ENCODE measurements around the gene SH3BP2.

SH3BP2 gene

DNA sequence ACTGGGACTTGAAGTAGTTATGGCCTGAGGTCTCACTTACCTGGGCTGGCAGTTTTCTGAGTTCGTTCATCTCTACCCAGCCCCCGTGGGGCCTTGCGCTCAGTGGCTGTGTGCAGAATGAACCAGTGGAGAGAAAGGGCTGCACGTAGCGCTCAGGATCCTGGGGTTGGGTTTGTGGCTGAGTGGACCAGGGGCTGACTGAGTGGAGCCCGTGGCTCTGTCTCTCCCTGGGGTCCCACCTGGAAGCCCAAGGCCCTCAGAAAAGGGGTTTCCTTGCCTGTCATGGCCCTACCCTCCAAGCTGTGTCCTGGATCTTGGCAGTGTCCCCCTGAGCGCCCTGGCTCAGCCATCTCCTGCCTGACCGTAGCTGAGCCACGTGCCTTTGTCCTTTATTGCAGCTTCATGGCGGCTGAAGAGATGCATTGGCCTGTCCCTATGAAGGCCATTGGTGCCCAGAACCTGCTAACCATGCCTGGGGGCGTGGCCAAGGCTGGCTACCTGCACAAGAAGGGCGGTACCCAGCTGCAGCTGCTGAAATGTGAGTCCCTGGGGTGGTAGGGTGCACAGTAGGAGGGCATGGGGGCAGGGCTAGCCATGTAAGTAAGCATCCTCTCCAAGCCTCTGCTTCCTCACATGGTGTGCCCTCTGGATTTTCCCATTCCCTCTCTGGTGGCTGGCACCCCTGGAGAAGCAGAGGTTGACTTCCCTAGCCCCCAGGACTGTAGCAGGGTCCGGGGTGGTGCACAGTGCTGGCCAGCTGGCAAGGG is 27.5 kb downstream of the SH3BP2 start:
- FAIRE-seq, result no peak

DNA sequence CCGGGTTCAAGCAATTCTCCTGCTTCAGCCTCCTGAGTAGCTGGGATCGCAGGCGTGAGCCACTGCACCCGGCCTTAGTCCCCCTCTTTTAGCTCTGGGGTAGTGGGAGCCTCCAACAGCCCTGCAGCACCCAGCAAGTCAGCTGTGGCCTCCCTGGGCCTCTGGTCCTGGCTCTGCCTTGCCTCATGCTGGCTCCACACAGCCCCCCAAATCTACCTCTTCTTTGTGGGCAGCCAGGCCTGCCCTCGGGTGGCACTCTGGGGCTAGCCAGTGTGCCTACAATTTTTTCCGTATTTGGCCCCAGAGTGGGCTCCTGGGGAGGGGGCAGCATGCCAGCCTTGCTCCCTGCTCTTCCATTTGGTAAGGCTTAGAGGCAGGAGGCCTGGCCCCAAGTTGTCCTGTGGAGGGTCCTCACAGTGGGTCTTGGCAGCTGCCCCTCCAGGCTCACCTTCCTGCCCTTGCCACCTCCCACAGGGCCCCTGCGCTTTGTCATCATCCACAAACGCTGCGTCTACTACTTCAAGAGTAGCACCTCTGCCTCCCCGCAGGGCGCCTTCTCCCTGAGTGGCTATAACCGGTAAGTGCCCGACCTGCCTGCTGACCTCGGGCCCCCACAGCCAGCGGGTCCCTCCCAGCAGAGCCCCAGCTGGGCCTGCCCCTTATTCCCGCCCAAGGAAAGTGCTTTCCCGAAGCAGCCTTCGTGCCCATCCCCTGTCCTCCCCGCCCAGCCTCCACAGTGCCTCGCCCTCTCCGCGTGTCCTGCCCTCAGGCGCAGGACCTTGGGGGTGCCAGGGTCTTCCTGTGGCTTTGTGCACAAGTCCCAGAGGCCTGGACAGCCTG is 29.8 kb downstream of the SH3BP2 start:
- FAIRE-seq, result no peak

DNA sequence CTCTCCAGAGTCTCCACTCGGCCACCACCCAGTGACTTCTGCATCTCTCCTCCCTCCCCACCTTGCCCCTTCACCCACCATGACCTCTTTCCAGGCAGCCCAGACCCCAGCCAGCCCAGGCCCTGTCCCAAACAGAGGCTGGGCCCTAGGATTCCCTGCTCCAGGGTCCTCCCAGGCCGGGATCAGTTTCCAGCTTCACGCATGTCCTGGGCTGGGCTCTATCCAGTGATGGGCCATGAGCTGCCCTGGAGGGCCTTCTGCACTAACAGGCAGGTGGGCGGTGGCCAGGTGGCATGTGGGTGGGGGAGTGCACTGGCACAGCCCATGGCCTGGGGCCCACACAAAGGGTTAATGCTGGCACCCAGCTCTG is 30.4 kb downstream of the SH3BP2 start:
- FAIRE-seq, result no peak

DNA sequence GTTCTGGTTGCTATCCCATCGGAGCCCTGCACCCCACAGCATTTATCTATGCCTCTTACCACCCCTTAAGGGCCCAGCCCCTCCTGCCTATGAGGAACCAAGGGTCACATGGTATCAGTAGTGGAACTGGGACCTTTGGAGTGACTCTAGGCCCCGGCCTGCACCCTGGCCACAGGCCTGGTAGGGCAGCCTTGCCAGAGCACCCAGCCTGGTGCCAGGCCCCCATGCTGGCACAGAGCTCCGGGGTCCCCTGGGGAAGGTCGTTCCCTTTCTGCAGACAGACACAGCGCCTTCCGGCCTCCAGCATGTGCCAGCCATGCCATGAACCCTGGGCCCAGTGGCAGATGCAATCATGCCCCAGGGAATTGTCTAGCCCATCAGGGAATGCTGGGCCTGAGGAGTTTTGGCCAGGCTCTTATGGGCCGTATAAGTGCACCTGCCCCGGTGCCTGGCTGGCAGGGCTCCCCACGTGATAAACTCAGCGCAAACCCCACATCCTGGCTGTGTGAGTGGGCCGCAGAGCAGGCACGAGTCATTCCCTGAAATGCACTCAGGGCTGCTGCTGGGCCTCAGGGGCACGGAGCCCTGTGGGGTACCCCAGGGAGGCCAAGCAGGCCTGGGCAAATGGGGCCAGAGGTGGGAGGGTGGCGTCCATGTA is 30.9 kb downstream of the SH3BP2 start:
- FAIRE-seq, result no peak

DNA sequence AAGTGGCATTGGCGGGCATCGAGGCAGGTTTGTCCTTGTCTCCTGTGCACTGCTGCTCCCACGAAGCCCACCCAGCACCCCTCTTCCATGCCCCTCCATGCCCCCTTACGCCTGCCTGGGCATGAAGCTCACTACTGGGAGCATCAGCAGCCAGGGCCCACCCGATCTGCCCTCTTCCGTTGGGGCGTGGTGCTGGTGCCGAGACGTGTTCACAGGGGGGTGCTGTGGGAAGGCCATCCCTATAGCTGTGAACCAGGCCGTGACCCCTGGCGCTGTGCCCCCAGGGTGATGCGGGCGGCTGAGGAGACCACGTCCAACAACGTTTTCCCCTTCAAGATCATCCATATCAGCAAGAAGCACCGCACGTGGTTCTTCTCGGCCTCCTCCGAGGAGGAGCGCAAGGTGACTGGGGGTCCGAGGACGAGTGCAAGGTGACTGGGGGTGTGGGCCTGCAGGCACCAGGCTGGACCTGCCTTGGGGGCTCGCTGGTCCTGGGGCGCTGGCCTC is 31.5 kb downstream of the SH3BP2 start:
- FAIRE-seq, result no peak

DNA sequence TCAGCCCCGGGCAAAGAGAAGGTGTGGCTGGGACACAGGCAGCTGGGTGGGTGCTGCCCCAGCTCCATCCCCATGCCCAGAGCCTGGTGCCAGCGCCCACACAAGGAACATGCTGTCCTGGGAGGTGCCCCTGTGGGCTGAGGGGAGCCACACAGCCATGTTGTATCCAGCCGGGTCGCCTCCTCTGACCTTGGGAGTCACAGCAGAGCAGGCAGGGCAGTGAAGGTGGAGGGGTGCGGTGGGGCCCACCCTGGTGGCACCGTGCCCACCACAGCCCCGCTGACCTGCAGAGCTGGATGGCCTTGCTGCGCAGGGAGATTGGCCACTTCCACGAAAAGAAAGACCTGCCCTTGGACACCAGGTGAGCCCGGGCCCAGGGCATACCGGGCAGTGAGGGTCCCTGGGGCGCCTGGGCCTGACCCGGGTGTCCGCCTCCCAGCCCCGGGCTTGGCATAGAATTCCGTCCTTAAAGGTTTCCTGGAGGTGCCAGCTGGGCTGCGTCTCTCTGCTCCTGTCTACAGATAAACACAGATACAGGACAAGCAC is 32.0 kb downstream of the SH3BP2 start:
- FAIRE-seq, result no peak

DNA sequence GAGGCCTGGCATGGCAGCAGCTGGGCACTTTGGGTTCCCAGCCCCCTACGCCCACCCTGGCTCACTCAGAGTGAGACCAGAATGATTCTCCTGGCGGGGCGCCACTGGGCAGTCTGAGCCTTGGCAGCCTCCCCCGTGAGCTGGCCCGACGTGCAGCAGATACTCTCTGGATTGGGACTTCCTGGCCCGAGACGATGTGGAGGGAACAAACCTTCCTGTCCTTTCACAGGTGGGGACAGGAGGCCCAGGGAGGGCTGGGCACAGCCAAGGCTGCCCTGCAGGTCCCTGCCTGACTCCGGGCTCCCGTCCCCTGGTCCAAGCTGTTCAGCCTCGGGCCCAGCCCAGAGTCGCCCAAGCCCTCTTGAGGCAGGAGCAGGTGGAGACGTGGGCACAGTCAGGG is 32.9 kb downstream of the SH3BP2 start:
- no peak for FAIRE-seq

DNA sequence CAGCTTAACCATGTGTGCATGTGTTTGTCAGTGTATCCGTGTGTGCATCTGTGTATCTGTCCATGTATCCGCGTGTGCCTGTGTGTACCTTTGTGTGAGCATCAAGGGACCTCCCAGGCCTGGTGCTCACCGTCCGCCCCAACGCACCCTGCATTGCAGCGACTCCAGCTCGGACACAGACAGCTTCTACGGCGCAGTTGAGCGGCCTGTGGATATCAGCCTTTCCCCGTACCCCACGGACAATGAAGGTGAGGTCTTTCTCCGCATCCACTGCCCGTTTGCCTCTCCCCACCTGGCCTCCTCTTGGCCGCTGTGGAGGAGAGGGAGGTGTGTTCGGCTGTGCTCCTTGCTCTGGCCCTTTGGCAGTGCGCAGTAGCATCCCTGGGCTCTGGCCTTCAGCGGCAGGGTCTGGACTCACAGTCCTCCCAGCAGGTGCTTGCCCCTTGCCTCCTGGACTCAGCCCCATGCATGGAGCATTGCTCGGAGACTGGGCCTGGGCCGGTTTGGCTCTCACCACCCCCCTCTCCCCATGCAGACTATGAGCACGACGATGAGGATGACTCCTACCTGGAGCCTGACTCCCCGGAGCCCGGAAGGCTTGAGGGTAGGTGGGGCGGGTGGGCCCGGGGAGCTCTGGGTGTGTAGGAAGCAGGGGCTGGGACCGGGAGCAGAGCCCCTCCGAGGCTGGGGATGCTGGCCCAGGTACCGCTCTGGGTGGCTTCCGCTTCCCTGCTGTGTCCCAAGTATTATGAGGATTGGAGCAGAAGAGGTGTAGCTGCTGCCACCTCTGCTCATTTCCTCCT is 34.4 kb downstream of the SH3BP2 start:
- FAIRE-seq, result no peak

DNA sequence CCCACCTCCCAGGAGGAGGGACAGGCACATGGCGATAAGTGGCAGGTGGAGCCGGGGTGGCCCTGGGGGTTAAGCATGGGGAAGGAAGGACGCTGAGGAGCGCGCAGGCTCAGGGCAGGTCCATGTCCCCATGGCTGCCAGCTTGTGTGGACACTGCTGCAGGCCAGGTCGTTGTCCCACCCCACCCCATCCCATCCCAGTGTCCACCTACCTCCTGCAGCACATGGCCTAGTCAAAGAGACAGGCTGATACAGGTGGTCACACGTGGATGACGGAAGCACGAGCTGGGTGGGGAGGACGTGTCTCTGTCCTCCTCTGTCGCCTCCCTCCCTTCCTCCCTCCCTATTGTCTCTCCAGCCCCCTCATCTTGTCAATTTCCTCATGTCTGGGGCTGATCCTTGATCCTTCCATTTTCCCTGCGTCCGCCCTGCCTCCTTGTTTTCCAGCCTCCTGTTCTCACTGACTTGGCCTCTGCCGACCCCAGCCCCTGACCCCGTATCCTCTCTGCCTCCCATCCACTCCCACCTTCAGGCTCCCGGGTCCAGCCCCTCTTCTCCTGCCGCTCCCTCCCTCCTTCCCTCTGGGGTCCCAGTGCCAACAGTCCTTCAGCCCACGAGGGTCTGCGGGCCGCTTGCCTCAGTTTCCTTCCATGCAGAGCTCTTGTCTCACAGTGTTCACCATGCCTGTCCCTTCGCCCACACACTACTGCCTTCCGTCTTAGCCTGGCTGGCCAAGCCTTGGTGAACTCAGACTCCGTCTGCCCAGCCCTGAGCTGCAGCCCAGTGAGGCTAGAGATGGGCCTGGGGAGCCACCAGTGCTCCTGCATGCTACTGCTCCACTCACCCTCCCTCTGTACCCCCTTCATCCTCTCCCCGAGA is 35.2 kb downstream of the SH3BP2 start:
- no peak for FAIRE-seq

DNA sequence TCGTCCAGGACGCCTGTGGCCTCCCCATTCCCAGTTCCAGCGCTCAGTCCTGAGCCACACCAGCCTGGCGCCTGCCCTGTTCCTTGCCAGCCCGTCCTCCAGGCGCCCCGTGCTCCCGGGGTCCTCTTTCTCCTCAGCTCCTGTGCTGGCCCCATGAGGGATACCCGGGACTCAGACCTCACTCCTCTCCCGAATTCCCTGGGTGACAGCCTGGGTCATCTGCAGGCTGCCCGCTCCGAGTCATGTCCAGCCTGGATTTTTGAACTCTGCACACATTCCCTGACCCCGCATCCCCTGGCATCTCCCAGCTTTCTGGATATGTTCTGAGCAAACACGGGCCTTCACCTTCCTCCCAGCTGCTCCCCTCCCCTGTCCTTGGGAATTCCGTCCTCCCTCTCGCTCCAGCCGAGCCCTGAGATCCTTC is 35.9 kb downstream of the SH3BP2 start:
- FAIRE-seq, result no peak

DNA sequence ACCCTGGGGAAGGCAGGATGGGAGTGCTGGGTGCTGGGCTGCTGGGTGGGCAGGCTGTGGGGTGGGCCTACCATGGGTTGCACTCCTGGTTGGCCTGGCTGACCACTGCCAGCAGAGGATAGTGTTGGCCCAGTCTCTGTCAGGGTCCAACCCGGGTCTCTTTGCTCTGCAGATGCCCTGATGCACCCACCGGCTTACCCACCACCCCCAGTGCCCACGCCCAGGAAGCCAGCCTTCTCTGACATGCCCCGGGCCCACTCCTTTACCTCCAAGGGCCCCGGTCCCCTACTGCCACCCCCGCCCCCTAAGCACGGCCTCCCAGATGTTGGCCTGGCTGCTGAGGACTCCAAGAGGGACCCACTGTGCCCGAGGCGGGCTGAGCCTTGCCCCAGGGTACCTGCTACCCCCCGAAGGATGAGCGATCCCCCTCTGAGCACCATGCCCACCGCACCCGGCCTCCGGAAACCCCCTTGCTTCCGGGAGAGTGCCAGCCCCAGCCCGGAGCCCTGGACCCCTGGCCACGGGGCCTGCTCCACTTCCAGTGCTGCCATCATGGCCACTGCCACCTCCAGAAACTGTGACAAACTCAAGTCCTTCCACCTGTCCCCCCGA is 36.5 kb downstream of the SH3BP2 start:
- FAIRE-seq, result no peak

DNA sequence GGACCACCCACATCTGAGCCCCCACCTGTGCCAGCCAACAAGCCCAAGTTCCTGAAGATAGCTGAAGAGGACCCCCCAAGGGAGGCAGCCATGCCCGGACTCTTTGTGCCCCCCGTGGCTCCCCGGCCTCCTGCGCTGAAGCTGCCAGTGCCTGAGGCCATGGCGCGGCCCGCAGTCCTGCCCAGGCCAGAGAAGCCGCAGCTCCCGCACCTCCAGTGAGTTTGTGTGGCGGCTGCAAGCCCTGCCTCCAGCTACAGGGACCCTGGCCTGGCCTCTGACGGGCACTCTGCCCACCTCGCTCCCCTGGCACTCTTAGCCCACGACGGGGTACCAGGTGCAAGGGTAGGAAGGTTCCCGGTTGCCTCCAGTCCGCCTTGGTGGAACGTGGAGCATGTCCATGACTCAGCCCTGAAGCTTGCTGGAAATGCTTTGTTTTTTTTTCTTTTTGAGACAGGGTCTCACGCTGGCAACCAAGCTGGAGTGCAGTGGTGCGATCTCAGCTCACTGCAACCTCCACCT is 37.1 kb downstream of the SH3BP2 start:
- FAIRE-seq, result no peak

DNA sequence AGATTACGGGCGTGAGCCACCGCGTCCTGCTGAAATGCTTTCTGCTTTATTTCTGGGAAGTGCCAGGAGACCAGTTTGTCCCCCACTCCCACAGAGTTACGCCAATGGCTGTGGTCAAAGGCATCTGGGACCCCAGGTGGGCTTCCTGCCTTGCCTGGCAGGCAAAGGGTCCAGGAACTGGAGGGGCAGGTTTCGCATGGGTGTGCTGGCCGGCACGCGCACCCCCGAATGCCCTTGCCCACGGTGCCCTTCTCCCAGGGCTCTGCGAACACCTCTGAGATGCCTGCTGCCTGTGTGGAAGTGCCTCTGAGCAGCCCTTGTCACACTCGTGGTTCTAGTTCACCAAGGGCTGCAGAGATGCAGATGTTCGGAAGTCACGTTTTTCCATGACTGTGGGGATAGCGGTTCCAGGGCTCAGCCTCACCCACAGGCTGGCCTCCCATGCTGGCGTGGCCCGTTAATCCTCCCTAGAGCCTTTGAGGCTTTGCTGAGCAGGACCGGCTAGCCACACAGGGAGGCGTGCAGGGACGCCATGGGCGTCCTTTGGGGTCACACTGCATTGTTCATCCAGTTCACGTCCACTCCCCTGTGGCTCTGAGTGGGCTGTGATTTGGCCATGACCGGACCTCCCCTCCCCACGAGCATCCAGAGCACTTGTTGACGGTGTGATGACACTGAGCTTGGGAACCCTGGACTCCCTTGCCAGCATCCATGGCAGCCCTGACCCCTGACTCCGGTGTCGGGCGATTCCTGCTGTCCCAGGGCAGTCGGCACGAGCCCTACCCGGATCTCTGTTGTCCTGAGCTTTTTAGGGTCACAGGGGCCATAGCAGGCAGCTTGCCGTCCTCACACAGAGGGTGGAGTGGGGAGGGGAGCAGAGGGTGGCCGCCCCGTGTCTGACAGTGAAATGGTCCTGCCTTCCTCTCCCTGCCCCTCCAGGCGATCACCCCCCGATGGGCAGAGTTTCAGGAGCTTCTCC is 38.0 kb downstream of the SH3BP2 start:
- FAIRE-seq, result no peak

DNA sequence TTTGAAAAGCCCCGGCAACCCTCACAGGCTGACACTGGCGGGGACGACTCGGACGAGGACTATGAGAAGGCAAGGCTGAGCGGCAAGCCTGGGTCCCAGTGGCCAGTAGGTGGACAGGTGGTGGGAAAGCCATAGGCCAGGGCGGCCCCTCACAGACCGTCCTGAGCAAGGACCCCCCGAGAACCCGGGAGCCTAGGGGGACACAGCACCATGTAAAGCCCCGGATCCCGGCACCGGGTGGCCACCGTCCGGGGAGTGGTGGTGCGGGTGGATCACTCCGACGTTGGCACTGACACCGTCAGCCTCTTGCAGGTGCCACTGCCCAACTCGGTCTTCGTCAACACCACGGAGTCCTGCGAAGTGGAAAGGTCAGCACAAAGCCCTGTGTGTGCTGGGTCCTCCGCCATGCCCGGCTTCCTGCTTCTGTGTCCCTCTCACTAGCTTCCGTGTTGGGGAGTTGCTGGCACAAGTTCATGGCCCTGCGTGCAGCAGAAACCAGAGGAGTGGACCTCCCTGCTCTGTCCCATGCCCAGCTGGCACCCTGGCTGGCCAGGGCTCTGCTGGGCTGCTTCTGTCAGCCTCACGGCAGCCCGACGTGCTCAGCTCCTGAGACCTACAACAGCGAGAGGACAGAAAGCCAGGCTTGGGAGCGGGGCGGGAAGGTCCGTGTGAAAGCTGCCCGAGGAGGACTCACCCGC is 38.9 kb downstream of the SH3BP2 start:
- no peak for FAIRE-seq

DNA sequence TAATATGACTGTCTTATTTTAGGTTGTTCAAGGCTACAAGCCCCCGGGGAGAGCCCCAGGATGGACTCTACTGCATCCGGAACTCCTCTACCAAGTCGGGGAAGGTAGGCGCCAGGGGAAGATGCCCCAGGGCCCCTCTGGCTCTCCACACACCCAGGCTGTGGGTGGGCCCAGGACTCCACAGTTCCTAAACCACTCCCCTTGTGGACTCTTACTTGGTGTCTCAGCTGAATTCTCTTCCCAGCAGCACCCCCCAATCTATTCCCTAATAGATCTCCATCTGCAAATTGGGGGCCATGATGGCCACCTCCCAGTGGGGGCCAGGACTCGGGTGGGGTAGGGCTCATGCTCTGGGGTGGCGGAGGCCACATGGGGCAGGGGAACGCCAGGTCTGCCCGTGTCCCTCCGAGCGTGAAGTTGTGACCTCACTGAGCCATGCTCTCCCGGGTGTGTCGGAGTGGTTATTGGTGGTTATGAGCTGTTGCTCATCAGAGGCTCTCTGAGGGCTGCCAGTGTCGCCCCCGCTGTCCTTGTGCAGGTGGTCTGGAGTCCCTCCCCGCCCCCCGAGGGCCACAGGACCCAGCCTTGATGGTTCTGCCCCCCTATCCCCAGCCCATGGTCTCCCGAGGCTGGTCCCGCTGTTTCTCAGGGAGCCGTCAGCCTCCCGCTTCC is 39.6 kb downstream of the SH3BP2 start:
- FAIRE-seq, result no peak

DNA sequence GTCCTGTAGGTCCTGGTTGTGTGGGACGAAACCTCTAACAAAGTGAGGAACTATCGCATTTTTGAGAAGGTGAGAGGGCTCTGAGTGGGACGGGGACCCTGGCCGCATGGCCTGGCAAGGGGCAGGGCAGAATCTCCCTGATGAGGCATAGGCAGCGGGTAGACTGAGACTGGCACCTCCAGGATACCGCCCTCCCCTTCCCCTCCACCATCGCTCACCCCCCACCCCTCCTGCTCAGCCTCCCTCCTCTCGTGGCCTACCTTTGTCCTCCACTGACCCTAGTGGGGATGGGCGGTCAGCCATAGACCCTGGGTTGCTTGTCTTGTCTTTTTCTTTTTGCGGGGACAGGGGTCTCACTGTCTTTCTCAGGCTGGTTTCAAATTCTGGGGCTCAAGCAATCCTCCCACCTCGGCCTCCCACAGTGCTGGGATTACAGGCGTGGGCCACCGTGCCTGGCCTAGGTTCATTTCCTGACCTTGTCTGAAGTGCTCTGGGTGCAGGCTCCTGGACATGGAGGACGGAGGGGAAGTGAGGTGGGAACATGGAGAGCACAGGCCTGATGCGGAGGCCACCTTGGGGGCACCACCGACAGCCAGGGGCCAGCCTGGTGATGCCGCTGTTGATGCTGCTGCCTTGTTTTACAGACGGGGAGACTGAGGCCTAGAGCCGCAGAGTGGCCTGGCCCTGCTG is 40.2 kb downstream of the SH3BP2 start:
- no peak for FAIRE-seq

DNA sequence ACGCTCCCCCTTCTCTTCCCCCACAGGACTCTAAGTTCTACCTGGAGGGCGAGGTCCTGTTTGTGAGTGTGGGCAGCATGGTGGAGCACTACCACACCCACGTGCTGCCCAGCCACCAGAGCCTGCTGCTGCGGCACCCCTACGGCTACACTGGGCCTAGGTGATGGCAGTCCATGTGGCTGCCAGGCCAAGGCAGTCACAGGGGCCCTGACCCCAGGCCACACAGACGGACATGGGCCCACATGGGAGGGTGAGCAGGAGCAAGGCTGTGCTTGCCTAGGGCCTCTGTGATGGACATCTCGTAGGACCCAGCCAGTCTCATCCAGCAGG is 40.8 kb downstream of the SH3BP2 start:
- no peak for FAIRE-seq

All from G401.6 (cell line).